Measurements from ENCODE around the gene GATB.

GATB gene

DNA sequence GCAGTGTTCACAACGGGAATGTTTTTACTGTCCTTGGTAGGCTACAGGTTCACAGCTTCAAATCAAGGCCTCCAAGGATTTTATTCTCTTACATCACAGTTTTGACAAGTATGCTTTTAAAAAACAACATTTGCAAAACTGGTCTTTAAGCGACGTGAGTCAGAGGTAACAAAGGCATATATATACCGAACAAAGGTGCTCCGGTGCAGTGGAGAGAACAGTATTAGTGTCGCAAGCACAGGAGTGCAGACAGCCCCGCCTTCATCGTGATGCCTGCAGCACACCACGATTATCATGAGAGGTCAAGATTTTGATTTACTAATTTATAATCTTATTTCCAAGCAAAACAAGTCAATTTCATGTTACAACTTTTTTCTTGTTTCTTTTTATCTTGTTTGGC is 90.8 kb downstream of the GATB start:
- no peak for DNase-seq

DNA sequence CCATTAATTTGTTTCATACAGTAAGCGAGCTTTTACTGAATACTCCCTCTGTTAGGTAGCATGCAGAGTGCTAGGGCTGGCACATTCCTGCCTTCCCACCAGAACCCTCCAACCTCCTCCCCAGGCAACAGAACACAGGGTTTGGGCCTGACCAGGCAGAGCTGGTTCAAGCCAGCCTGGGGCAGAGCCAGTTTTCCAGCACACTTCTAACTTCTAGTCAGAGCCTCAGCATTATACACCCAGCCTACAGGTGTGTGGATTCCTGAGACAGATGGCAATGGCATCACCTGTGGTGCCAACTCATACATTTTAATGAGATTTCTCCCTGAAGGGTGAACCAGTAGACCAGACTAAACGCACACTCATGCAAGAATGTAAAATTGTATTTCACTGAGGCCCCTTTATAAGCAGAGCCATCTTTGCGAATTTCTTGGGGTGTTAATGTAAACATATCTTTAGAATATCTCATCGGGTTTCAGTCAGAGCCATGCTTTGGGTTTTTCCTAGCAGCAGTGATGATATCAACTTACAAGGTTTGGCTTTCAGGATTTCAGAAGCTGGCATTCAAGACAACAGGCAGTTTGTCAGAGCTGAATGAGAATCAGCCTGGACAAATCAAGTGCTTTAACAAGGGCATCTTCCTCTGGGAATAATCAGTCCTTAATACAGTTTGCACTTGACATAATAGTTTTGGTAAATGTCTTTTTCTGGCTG is 92.0 kb downstream of the GATB start:
- DNase-seq = no peak

DNA sequence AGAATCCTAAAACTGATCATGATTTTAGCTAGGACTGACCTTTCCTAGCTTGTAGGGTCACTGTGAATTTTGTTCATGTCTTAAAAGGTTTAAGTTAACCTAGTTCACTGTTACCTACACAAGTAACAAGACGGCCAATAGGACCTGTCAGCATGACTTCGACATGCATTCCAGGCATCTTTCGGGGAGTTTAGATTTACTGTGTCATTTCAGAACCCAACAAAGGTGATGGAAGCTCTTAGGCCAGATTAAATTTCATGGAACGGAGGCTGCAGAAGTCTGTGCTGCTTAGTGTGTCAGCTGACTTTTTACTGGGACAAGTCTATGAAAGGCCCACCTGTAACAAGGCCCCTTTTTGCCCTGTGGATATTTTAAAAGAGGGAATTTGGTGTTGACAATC is 93.1 kb downstream of the GATB start:
- no peak for DNase-seq

- DNase-seq = no peak
Measured at GRCh38 chr4:151667048-151667447, 93.8 kb downstream of the GATB start.

DNA sequence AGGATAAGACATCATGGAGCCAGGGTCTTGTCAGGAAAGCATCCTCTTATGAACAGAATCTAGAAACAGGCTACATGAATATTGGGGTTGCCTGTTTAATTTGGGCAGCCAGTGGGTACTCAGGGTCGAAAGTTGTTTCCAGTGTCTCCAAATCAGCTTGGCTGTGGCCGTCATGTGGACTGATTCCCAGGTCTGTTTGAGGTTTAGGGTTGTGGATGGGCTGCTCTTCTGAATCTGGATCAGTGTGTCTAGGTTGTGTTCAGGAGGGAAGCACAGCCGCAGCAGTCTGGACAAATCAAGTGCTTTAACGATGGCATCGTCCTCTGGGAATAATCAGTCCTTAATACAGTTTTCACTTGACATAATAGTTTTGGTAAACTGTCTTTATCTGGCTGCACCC is 94.3 kb downstream of the GATB start:
- DNase-seq = no peak

DNA sequence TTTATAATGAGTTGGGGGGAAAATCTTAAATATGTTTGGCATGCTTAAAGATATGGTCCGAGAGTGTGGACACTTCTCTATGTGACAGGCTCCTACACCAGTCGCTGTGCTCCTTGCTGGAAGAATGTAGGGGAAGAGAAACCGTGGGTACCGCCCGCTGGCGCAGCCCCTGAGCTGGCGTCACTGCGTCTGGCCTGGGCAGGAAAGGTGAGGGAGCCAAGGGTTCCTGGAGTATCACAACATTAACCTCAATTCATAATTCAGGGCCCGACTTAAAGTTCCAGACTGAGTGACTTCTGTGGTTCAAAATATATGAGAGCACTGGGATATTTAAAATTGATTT is 95.1 kb downstream of the GATB start:
- DNase-seq = no peak

DNA sequence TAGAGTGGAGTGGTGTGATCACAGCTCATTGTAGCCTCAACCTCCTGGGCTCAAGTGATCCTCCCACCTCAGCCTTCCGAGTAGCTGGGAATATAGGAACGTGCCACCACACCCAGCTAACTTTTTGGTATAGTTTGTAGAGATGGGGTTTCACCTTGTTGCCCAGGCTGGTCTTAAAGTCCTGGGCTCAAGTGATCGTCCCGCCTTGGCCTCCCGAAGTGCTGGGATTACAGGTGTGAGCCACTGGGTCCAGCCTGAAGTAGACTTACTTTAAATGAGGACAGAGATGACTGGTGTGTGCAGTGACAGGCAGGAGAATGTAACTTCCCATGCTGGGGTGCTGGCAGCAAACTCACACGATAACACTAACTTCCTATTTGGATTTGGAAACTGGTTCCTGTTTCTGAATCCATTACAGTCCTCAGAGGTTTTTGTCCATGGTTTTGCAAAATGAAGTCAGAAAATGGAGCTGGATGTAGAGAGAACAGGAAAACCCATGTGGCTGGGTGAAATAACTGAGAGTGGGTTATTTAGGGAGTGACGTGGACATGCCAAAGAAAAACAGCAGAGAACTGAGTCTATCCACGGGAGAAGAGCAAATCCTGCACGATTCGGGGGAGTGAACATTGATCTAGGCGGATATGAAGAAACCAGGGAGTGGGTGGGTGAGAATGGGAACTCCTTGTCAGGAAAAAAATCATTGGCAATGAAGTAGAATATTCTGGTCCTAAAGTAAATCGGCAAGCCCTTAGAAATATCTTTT is 95.6 kb downstream of the GATB start:
- DNase-seq = no peak

DNA sequence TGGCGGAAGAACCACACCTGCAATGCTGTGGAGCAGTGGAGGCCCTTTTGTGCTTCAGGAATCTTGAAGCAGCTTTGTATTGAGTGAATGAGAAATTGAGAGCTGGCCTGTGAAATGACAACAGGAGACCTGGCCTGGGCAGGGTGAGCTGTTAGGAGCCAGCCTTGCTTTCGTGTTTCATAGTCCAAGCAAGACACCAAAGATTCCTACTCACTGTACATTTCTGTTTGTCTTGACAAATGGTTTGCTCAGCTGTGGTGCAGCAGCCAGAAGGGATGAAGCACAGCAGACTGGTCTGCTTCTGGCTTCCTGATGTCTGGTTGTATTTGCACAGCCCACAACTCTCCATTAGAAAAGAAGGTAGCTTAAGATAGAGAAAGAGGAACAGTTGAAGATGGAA is 96.5 kb downstream of the GATB start:
- DNase-seq = no peak

- DNase-seq = no peak
Measured at GRCh38 chr4:151663109-151663508, 97.7 kb downstream of the GATB start.

GRCh38 chr4:151661873-151662272 is 98.9 kb downstream of the GATB start:
- DNase-seq = no peak

DNA sequence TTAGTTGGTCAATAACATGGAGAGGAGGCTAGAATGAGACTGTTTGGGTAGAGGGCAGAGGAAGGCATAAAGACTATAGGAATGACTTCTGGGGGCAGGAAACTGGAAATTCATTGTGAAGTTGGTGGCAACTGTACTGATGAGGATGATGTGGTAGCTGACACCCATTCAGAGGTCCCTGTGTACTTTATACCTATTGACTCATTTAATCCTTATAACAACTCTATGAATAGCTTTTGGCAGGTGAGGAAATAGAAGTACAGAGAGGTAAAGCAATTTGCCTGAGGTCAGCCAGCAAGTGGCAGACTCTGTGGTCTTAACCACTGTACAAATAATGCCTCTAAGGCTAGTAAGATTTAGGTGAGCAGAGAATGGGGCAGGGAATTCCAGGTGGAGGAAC is 100.1 kb downstream of the GATB start:
- no peak for DNase-seq

DNA sequence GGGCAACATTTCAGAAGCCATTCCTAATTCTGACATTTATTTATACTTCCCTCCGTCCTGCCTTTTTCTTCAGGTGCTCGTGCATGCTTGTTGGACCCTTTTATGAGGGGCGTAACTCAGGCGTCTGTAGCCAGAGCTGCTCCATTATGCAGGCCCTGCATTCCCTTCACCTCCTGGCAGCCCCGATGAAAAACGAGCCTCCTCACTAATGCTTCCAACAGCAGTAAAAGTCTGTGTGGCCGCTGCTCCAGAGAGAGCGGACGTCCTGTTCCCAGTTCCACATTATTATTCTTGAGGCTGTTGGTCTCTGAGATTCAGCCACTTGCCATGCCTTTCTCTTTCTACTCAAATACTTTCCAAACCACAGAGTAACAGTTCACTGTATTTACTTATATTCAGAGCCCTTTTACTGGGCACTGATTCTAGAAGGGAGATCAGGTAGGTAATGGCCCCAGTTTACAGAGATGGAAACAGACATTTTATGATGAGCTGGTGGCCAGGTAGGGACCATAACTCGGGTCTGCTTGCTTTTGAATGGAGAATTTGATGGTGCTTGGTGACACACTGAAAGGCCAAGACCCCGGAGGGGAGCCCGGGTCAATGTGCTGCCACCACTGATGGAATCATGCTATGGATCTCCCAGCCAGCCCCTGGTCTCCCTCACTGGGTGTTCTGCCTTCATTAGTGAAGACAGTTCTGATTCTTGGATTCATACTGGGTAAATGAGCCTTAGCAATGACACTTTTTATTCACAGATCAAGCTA is 101.0 kb downstream of the GATB start:
- DNase-seq = no peak

GRCh38 chr4:151658959-151659600 is 101.7 kb downstream of the GATB start:
- DNase-seq = no peak

- DNase-seq = no peak
Measured at GRCh38 chr4:151657896-151658295, 102.9 kb downstream of the GATB start.

- no peak for DNase-seq
Measured at GRCh38 chr4:151656058-151656457, 104.7 kb downstream of the GATB start.

DNA sequence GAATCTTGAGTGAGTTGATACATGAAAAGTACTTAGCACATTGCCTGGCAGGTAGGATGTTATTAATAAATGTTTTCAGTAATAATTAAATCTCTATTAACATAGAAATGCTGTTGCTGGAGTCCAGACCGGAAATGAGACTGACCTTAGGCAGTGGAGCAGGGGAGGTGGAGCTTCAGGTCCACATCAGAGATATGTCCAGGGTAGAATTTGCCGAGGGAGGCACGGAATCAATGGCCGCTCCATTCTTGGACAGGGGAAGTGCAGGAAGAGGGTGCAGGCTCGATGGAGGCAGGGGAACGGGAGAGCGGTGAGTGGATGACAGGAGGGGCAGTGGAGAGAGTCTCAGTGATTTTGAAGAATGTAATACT is 107.3 kb downstream of the GATB start:
- no peak for DNase-seq

GRCh38 chr4:151652841-151653547 is 107.8 kb downstream of the GATB start:
- DNase-seq = no peak

DNA sequence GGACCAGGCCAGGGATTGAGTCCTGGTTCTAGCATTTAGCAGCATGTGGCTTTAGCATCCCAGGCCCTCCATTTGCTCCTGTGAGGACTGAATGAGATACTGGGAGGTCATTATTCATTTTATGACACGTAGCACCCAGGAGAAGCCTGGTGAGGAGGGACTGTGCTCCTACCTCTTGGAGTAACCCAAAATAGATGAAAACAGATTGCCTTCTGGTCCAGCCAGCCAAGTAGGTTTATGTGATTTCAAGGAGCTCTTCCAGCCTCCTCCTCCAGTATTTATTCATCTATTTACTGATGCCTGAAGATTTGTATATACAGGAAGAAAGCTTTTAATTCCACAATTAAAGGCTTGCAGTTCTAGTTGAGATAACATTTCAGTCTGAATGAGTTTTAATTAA is 109.3 kb downstream of the GATB start:
- DNase-seq = no peak

DNA sequence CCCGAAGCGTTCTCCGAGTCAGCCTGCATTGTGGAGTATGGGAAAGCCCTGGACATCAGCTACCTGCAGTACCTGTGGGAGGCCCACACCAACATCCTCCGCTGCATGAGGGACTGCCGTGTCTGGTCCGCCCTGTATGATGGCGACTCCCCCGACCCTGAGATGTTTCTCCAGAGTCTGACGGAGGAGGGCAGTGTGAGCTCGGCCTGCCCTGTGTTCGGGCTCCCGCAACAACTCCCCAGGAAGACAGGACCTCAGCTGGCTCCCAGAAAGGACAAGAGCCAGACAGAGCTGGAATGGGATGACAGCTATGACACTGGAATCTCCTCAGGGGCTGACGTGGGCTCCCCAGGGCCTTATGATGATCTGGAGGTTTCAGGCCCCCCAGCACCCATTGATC is 111.3 kb downstream of the GATB start:
- no peak for DNase-seq

GRCh38 chr4:151646322-151646721 is 114.5 kb downstream of the GATB start:
- no peak for DNase-seq

DNA sequence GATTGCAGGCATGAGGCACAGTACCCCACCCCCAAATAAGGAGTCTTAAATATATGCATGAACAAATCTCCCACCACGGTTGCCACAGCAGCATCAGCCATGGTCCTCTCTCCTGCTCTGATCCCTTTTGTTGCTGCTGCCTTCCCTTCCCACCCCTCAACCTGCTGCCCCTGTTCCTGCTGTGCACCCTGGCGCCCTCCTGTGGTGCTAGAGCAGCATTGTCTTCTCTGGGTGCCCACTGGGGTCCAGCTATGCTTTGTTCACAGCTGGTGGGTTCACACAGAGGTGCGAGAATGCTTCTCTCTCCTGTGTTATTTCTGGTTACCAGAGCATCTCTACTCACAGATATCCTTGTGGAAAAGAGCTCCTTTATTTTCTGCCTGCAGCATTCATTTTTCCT is 116.2 kb downstream of the GATB start:
- no peak for DNase-seq

GRCh38 chr4:151643564-151643963 is 117.2 kb downstream of the GATB start:
- DNase-seq = no peak

DNA sequence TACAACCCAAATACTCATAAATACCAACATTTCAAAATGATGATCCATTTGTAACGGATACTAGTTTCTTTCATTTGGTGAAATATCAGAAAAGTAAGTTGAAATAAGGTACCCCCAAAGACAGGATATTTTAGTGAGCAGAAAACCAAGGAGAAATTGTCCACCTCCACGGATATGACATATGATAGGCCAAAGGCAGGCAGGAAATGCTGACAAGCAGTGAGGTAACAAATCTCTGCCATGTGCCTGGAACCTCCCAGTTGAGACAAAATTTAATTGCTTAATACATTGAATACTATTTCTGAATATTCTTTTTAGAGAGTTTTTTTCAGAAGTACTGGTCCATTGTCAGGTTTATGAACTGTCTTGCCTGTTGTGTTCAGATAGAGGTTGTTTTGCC is 118.8 kb downstream of the GATB start:
- DNase-seq = no peak

Measured in NCI-H774 (cell line).